GM19240 (cell line): ENCODE measurements around the gene NAGS.
"Not testable (repeated sequence)": the region's sequence is repeated elsewhere in the genome, so short reads cannot be mapped to it uniquely, and the experiment has no call there.

ENCODE experiments used
- DNase-seq: peaks from one replicate; pipeline ENCODE4 v3.0.0; 2011; ENCODE audit warnings: low spot score; ENCODE audit not compliant: insufficient read length

NAGS gene

DNA sequence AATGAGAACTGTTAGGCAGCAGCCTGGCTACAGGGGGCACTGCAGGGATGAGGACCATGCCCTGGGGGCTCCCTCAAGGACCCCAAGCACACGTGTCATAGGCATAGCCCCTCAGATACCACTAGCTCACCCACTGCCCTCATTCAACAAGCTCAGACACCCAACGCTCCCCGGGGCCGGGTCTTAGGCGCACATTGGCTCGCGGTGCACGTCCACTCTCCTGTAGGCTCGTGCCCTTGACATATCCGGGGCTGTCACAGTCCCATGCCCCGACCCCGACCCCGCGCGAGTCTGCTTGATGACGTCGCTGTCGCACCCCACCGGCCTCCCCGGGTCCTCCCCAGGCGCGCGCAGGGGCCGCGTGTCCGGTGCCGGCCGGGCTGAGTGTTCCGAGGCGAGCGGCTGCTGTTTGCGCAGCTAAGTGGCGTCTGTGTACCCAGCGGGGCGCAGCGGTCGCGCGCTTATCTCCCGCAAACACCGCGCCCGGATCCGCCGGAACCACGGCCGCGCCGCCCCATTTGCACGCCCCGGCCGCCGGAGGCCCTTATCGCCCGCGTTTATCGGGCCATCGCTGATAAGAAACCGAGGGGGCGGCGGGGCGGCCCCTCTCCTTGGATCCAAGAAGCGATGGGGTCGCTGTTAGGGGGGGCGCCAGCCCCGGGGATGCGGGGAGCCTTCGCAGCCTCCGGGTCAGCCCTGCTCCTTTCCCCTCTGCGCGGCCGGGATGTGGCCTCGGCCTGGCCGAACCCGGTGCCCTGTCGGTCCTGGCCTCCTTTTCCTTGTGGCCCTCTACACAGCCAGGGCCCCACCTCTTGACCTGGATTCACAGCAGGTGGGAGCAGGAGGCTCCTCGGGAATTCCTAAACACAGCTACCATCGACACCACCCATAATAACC, 20.7 kb upstream of the NAGS start:
- no peak for DNase-seq

DNA sequence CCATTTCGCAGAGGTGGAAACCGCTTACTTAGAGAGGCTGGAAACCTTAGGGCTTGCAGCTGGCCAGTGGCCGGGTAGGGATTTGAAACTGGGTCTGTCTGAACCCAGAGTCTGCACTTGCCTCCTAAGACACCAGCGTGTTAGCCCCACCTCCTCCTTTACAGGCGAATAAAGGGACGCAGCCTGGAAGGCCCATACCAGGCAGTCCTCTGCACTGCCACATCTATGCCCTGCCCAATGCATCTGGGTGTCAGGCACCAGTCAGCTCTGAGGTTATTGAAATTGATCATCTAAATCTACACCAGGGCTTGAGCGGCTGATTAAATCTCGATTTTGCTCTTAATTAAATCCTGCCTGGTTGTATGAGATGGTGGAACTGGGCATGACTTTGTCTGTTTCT, 19.9 kb upstream of the NAGS start:
- no peak for DNase-seq

DNA sequence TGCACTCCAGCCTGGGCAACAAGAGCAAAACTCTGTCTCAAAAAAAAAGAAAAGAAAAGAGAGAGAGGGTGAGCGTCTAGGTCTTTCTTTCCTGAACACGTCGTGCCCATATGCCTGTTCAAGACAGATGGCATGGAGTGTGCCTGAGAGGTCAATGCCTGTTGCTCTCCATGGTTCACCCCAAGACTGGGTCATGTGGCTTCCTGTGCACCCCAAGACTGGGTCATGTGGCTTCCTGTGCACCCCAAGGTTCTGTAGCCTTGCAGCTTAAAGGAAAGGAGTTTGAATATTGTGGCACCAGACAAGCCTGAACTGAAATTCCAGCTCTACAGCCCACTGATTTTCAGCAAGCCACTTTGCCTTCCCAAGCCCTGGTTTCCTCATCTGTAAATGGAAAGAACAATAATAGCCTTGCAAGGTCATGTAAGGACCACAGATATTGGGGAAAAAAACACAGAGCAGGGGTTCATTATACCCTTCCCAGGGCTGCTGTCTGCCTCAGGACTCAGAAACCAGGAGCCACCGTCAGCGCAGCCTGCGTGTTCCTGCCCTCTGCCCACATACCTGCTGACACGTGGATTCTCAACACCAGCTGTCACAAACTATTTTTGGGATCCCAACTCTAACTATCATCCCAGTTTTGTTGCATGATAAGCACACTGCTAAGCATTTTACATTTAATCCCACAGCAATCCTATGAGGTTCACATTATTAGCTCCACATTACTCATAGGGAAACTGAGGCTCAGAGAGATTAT, 18.0 kb upstream of the NAGS start:
- no peak for DNase-seq

DNA sequence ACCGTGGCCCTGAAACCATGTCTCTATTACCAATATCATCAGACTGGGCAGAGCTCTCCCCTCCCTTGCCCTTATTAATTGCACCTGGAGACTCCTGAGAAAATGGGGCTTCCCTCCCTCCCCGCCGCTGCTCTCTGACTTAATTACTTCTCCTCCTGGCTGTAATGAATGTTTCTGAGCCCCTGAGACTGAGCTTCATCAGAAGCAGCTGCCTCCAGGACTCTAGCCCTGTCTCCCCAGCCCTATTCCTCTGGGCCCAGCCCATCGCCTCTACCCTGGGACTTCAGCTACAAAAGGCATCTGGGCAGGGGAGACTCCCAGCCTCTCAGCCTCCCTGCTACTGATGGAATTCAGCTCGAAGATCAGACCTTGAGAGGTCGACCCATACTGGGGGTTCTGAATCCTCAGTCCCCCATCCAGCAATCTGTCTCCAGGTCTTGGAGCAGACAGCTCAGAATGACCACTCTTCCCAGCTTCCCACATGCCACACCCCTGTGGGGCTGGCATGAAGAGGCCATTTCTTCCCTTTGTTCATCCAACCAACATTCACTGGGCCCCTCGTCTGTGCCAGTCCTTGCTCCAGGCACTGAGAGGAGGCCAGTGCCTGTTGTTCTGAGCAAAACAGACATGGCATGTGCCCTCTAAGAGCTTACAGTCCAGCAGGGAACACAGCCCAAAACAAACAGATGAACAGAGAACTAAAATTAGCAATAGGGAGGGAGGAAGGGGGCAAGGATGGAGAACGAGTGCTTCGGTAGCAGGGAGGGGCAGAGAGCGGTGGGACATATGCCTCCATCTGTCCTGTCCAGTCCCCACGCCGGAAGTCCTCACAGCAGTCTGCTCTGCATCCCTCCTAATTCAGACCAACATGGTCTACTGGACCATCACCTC, 17.0 kb upstream of the NAGS start:
- no peak for DNase-seq

DNA sequence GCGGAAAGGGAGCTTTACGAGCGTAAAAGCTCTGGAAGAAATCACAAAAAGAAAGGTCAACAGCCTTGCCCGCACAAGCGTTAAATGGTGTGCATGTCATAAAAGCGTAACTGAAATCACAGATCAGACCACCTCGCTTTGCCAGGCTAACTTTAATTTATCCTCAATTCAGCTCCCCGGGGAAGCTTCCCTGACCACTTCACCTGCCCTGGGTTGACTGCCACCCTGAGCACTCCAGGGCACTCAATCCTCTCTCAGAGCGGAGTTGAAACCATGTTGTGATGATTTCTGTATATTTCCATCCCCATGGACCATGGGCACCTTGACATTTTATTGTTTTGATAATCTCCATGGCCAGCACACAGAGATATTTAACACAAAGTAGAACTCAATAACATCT, 16.1 kb upstream of the NAGS start:
- no peak for DNase-seq

DNA sequence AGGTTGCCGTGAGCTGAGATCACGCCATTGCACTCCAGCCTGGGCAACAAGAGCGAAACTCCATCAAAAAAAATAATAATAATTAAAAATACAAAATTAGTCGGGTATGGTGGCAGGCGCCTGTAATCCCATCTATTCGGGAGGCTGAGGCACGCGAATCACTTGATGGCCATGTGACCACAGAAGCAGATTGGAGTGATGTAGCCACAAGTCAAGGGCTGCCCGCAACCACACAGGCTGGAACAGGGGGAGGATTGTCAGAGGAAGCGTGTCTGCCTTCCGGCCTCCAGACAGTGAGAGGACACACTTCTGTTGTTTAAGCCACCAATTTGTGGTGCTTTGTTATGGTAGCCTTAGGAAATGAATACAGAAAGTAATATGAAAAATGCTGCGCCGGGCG, 11.8 kb upstream of the NAGS start:
- DNase-seq: no peak

DNA sequence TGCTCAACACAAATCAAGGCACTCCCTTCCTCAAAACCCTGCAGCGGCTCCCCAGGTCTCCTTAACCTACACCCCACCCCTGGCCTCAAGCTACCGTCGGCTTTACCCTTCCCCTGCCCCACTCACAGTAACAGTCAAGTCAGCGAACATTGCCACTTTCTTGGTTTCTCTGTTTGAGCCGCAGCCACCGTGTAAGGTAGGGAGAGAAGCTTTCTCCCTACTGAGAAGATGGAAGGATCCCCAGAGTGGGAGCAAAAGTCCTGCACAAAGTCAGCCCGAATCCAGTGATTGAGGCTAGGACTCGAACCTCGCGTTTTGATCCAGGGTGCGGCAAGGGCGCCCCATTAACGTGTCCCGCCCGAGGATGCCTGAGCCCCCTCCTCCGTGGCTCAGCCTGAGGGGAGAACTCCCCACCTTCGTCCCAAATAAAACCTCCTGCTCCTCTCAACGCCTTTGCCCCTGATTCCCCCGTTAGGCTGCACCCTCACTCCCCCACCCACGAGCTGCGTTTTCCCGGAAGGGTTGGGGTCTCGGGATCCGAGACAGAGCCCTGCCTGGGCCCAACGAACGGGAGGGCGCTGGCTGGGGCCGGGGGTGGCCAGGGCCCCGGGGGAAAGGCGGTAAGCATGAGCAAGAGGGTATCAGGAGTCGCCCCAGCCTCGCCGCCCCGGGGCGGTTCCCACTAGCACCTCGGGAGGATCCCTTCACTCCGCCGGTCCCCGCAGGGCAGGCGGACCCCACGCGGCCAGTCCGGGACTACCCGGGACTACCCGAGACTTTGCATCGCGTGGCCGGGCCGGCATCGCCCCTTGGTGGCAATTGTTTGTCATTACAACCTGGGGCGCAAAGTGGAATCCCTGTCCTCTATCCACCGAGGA, 9.9 kb upstream of the NAGS start:
- peak; percentile 56 for DNase-seq

DNA sequence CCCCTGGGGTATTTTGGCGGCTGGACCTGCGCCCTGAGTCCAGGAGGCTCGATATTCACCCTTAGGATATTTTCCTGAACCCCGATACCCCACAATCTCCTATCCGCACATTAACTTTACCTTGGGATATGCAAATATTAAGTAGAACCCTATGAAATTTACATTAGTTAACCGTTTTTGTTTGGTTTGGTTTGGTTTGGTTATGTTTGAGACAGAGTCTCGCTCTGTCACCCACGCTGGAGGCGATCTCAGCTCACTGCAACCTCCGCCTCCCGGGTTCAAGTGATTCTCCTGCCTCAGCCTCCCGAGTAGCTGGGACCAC, 9.3 kb upstream of the NAGS start:
- no peak for DNase-seq

DNA sequence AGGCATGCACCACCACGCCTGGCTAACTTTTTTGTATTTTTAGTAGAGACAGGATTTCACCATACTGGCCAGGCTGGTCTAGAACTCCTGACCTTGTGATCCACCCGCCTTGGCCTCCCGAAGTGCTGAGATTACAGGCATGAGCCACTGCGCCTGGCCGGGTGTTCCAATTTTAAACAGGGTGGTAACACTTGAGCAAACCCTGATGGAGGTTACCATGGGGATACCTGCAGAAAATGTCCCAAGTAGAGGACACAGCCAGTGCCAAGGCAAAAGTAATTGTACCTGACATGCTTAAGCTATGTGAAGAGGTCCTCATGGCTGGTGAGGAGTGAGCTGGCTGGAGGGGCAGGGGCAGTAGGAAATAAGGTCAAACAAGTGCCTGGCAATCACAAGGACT, 7.2 kb upstream of the NAGS start:
- not testable (repeated sequence) for DNase-seq

DNA sequence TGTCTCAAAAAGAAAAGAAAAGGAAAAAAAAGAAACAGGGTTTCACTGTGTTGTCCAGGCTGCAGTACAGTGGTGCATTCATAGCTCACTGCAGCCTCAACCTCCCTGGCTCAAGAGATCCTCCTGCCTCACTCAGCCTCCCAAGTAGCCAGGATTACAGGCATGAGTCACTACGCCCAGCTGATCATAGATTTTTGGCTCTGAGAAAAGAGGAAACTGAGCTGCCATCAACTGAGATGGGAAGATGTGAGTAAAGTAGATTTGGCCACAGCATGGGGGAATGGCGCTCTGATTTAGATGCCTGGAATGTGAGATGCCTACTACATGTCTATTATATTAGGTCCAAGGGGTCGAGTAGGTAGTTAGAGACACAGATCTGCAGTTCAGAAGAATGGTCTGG, 5.9 kb upstream of the NAGS start:
- DNase-seq: no peak

DNA sequence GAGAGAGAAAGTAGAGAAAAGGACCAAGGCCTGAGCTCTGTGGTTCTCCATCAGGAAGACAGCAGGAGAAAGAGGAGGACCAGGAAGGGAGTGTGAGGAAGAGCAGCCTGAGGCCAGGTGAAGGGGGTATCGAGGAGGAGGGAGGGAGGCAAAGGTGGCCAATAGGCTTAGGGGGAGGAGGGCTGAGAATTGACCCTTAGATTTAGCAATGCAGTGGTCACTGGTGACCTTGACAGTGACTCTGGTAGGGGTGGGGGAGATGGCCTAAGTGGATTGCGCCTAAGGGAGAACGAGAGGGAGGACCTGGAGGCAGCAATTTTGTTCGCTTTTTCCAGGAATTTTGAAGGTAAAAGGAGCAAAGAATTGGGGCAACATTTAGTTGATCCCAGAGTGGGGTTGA, 5.4 kb upstream of the NAGS start:
- DNase-seq: no peak

DNA sequence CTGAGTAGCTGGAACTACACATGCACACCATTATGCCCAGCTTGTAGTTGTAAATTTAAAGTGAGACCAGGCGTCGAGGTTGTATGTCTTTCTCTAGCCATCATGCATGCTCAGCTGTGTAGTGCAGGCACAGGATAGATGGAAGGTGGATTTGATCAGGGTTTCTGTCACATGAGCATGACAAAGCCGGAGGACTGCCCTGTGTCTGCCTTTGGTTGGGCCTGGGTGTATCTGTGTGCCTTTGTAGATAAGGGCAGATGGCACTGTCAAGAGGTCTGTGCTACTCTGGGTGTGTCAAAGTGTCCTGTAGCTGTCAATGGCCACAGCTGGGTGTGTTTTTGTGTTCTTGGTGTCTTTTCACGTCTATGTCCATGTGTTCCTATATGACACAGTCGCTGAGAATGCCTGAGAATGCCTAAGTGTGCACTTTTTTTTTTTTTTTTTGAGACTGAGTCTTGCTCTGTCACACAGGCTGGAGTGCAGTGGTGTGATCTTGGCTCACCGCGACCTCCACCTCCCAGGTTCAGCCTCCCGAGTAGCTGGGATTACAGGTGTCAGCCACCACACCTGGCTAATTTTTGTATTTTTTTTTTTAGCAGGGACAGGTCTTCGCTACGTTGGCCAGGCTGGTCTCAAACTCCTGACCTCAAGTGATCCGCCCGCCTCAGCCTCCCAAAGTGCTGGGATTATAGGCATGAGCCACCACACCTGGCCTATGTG, 4.1 kb upstream of the NAGS start:
- no peak for DNase-seq

DNA sequence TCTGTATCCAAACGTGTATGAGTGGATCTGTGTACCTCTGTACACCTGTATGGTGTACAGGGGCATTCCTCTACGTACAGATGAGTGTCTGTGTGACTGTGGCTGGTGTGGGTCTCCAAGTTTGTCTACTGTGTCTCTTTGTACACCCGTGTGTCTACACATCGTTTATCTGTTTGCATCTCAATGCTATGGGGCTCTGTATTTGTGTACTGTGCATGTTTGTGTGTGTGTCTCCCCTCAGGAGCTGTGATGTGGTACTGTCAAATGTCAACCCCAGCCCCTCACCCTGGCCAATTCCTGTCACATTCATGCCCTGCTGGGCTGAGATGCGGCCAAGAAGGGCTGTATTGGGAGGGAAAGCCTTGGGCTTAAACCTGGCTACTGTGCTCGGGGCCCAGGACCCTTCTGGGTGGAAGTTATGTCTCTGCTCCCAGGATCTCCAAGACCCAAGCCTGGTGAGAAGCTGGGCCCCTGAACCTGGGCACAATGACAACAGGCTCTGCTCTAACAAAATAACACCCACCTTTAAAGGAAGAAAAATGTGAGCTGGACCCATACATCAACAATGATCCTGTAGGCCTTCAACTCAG, 3.5 kb upstream of the NAGS start:
- DNase-seq: no peak

DNA sequence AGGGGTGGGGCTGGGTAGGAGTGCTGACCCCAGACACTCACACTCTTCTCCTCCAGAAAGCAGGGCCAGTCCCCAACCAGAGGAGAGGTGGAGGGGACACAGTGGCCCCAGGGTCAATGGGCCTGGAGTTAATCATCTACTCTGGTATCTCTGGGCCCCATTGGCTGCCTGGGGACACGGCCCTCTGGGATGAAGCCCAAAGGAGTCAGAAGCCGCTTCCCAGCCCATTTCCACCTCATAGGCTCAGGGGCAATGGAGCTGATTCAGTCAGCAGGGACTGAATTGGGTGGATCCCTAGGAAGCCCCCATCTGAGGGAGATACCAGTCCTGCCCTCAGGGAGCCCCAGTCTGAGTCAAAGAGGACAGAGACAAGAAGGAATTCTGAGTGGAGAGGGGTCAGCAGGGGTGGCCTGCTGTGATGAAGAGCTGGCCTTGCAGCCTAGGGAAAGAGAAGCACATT, 2.9 kb upstream of the NAGS start:
- DNase-seq: no peak

DNA sequence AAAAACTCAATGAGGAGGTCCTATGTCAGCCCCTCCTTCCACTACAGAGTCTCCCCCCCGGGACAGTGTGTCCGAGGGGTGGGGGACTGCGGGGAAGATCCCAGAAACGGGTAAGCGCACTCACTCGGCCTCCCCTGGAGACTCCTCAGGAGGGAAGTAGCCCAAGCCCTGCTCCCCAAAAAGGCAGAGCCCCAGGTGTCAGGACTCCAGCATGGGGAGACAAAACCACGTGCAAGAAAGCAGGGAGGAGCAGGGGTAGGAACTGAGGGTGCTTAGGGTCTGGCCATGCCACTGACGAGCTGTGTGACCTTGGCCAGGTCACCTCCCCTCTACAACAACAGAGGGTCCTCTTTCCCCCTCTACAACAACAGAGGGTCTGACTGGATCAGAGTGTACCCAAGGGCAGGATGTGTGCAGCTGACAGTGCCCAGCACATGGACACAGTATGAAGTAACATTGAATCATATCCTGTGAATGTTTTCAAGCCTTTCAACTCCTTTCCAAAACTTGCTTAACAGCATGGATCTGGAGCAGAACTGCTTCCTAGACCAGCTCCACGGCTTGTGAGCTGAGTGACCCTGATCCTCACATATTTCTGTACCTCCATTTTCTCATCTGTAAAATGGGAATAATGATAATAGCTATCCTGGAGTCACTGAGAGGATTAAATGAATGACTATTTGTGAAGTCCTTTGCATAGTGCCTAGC, 2.1 kb upstream of the NAGS start:
- no peak for DNase-seq

DNA sequence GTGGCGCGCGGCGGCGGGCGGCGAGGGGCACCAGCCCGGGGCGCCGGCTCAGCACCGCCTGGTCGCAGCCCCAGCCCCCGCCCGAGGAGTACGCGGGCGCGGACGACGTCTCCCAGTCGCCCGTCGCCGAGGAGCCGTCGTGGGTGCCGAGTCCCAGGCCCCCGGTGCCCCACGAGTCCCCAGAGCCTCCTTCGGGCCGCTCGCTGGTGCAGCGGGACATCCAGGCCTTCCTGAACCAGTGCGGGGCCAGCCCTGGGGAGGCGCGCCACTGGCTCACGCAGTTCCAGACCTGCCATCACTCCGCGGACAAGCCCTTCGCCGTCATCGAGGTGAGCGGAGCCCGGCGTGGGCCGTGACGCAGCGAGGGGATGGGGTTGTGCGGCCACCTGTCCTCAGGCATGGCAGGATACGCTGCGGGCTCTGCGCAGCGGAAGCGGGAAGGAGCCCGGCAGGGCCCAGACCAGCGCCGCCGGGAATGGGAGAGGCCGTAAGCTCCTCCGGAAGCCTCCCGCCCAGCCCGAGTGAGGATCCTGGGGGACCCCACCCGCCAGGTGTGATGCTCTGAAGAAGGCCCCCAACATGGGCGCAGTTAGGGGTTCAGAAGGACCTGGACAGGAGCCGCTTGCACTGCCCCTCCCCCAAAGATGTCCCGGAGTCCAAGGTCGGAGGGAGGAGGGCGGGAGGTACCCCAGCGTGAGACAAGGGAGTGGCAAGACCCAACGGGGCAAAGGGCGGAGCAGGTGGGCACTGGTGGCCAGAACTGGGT, 522 bp downstream of the NAGS start:
- no peak for DNase-seq

DNA sequence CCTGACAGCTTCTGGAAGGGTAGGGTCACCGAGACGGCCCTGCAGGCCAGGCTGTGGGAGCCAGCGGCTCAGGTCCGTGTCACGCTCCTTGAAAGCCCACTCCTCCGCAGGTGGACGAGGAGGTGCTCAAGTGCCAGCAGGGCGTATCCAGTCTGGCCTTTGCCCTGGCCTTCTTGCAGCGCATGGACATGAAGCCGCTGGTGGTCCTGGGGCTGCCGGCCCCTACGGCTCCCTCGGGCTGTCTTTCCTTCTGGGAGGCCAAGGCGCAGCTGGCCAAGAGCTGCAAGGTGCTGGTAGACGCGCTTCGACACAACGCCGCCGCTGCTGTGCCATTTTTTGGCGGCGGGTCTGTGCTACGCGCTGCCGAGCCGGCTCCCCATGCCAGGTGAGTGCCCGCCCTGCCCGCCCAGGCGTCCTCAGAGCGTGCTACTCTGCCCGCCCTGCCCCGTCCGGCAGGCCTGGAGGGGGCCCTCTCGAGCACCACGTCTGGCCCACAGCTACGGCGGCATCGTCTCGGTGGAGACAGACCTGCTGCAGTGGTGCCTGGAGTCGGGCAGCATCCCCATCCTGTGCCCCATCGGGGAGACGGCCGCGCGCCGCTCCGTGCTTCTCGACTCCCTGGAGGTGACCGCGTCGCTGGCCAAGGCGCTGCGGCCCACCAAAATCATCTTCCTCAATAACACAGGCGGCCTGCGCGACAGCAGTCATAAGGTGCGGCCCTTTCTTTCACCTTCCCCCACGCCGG, 1.3 kb downstream of the NAGS start:
- no peak for DNase-seq

DNA sequence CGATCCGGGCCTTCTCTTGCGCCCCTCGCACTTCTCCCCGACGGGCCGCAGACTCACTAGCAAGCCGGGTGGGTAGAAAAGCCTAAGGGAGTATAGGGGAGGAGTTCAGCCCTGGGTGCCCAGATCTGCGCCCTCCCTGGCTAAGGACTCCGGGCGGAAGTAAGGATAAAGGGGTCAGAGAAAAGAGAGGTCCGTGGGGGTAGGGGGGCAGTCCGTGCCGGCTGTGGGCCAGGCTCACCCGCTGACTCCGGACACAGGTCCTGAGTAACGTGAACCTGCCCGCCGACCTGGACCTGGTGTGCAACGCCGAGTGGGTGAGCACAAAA, 1.8 kb downstream of the NAGS start:
- DNase-seq: peak; percentile 18
